Left ventricle myocardium superior (tissue), 1 donor: Measurements from ENCODE around the gene GATA6. TPM values are rescaled to one million over a fixed set of nuclear protein-coding genes. Genes with fewer than 3 reads are reported as not detected.
A peak's percentile ranks its signal among the peaks of the same experiment; 100 is the strongest.

Experiments
- ATAC-seq: fragments of 200-7000 bp; cut with Tn5 transposase; one replicate; pipeline ENCODE4 v1.9.1; 2020; ENCODE audit warnings: mild to moderate bottlenecking, moderate library complexity
- DNase-seq: peaks from one replicate; pipeline ENCODE4 v3.0.0-alpha.2; 2020
- intact Hi-C: fragments of 100-400 bp; cut with micrococcal nuclease; formaldehyde crosslinking; loops from one replicate; pipeline ENCODE4 v1.11.0; 2022
- total RNA-seq: library from RNA; stranded (reverse); fragmentation: NEBNext Ultra II Directional; extraction: Animal tissue kit (Norgen Biotek cat#: 25700); gene quantifications from one replicate; pipeline ENCODE4 v1.2.1, GENCODE V29; 2021
- donor health status: DM: no; HTN: yes; CAD: no; lungs with severe emphysema.

Gene GATA6
- total RNA-seq, 1 donor from 2014 or later = 62.3 TPM

- no peak for ATAC-seq
- DNase-seq = no peak
- intact Hi-C loops = no loop called here
Measured at GRCh38 chr18:22221350-22221749, 52.0 kb downstream of the GATA6 start.

- intact Hi-C loops = no loop called here
- DNase-seq = peak; percentile 85
- peak; percentile 97 for ATAC-seq
Measured at GRCh38 chr18:22223254-22223964, 54.0 kb downstream of the GATA6 start.

- intact Hi-C loops = no loop called here
- ATAC-seq = peak; percentile 16
- no peak for DNase-seq
Measured at GRCh38 chr18:22223965-22224322, 54.6 kb downstream of the GATA6 start.

- ATAC-seq = no peak
- DNase-seq = no peak
- intact Hi-C loops = no loop called here
Measured at GRCh38 chr18:22224339-22224738, 55.0 kb downstream of the GATA6 start.

- ATAC-seq (no peak), DNase-seq (no peak)
- intact Hi-C loops = no loop called here
Measured at GRCh38 chr18:22226801-22227200, 57.4 kb downstream of the GATA6 start.

GRCh38 chr18:22228976-22229375 is 59.6 kb downstream of the GATA6 start:
- intact Hi-C loops = no loop called here
- DNase-seq = no peak
- no peak for ATAC-seq

GRCh38 chr18:22229456-22230124 is 60.2 kb downstream of the GATA6 start:
- ATAC-seq (no peak), DNase-seq (no peak)
- intact Hi-C loops = no loop called here

- ATAC-seq (no peak), DNase-seq (no peak)
- intact Hi-C loops = no loop called here
Measured at GRCh38 chr18:22230471-22230945, 61.1 kb downstream of the GATA6 start.

- ATAC-seq = no peak
- DNase-seq = no peak
- intact Hi-C loops = no loop called here
Measured at GRCh38 chr18:22233266-22233665, 63.9 kb downstream of the GATA6 start.

- intact Hi-C loops = no loop called here
- ATAC-seq (no peak), DNase-seq (no peak)
Measured at GRCh38 chr18:22238036-22238435, 68.6 kb downstream of the GATA6 start.

GRCh38 chr18:22238681-22239080 is 69.3 kb downstream of the GATA6 start:
- ATAC-seq = no peak
- no peak for DNase-seq
- intact Hi-C loops = no loop called here

GRCh38 chr18:22241921-22242361 is 72.6 kb downstream of the GATA6 start:
- intact Hi-C loops = no loop called here
- ATAC-seq (no peak), DNase-seq (no peak)

- intact Hi-C loops = no loop called here
Measured at GRCh38 chr18:22243513-22243912, 74.1 kb downstream of the GATA6 start.

GRCh38 chr18:22250026-22250425 is 80.6 kb downstream of the GATA6 start:
- DNase-seq = no peak
- no peak for ATAC-seq
- intact Hi-C loops = no loop called here

More at GRCh38 chr18:22243513-22243912, 74.1 kb downstream of the GATA6 start:
- no peak for DNase-seq
- ATAC-seq = no peak

- intact Hi-C loops = no loop called here
- ATAC-seq (peak; percentile 54), DNase-seq (peak; percentile 37)
Measured at GRCh38 chr18:22250591-22250996, 81.2 kb downstream of the GATA6 start.

Other genes with a start within 250 kb of the GATA6 start
- gene CTAGE1, start 248.3 kb downstream of the GATA6 start, total RNA-seq = not detected